Measurements from ENCODE around the gene HS2ST1.
"Not testable (repeated sequence)": the region's sequence is repeated elsewhere in the genome, so short reads cannot be mapped to it uniquely, and the experiment has no call there.

The HS2ST1 gene

GRCh38 chr1:86914601-86914997, at the start of gene HS2ST1:
Gene HS2ST1, plus strand, starts transcription at chr1:86914635.
- DNase-seq (ENCODE audit: low read depth) = no peak

GRCh38 chr1:86865973-86866637, 48.3 kb upstream of the HS2ST1 start:
- DNase-seq (ENCODE audit: low read depth) = no peak

GRCh38 chr1:86866665-86867064, 47.8 kb upstream of the HS2ST1 start:
- no peak for DNase-seq (ENCODE audit: low read depth)

- not testable (repeated sequence) for DNase-seq (ENCODE audit: low read depth)
Measured at GRCh38 chr1:86867278-86867677, 47.2 kb upstream of the HS2ST1 start.

GRCh38 chr1:86868477-86868876, 46.0 kb upstream of the HS2ST1 start:
- no peak for DNase-seq (ENCODE audit: low read depth)

GRCh38 chr1:86871001-86871400, 43.4 kb upstream of the HS2ST1 start:
- no peak for DNase-seq (ENCODE audit: low read depth)

- DNase-seq (ENCODE audit: low read depth) = no peak
Measured at GRCh38 chr1:86872086-86872485, 42.3 kb upstream of the HS2ST1 start.

- no peak for DNase-seq (ENCODE audit: low read depth)
Measured at GRCh38 chr1:86875722-86876121, 38.7 kb upstream of the HS2ST1 start.

- no peak for DNase-seq (ENCODE audit: low read depth)
Measured at GRCh38 chr1:86887479-86888162, 26.8 kb upstream of the HS2ST1 start.

- DNase-seq (ENCODE audit: low read depth) = no peak
Measured at GRCh38 chr1:86888327-86888726, 26.1 kb upstream of the HS2ST1 start.

- DNase-seq (ENCODE audit: low read depth) = not testable (repeated sequence)
Measured at GRCh38 chr1:86899401-86899800, 15.0 kb upstream of the HS2ST1 start.

GRCh38 chr1:86905875-86906274, 8.6 kb upstream of the HS2ST1 start:
- DNase-seq (ENCODE audit: low read depth) = no peak

GRCh38 chr1:86906419-86906818, 8.0 kb upstream of the HS2ST1 start:
- no peak for DNase-seq (ENCODE audit: low read depth)

- no peak for DNase-seq (ENCODE audit: low read depth)
Measured at GRCh38 chr1:86912281-86912900, 2.0 kb upstream of the HS2ST1 start.

GRCh38 chr1:86913399-86913895, 988 bp upstream of the HS2ST1 start:
- DNase-seq (ENCODE audit: low read depth) = peak; percentile 11

GRCh38 chr1:86913896-86914600, 387 bp upstream of the HS2ST1 start, which contains the start of gene SELENOF:
Gene SELENOF, minus strand, starts transcription at chr1:86914126. Its CDS starts 15 bp downstream, at chr1:86914111.
- peak; percentile 99 for DNase-seq (ENCODE audit: low read depth)

- peak; percentile 39 for DNase-seq (ENCODE audit: low read depth)
Measured at GRCh38 chr1:86914998-86915736, 732 bp downstream of the HS2ST1 start.

GRCh38 chr1:86915737-86916235, 1.4 kb downstream of the HS2ST1 start:
- no peak for DNase-seq (ENCODE audit: low read depth)

GRCh38 chr1:86916752-86917151, 2.3 kb downstream of the HS2ST1 start:
- DNase-seq (ENCODE audit: low read depth) = no peak

- DNase-seq (ENCODE audit: low read depth) = no peak
Measured at GRCh38 chr1:86922445-86922844, 8.0 kb downstream of the HS2ST1 start.

GRCh38 chr1:86924324-86924960, 10.0 kb downstream of the HS2ST1 start:
- DNase-seq (ENCODE audit: low read depth) = no peak

All from activated T-cell treated with anti-CD3 and anti-CD28 coated beads for 24 hours (primary cell).